A673 (cell line): Measurements from ENCODE around the gene VSTM2L.

Source experiments
- CTCF ChIP-seq: fragments of 300-800, 200-600 bp; sonication (generic); conservative IDR thresholded peaks from 2 replicates; pipeline ENCODE4 v1.5.1; 2017; ENCODE audit warnings: low read depth, mild to moderate bottlenecking, antibody characterized with exemption, low read length, moderate library complexity, mixed read lengths
- EZH2 ChIP-seq: fragments of 200-600 bp; sonication (generic); IDR thresholded peaks from 2 replicates; pipeline ENCODE4 v1.6.1; 2017; ENCODE audit warnings: borderline replicate concordance, low read depth, mild to moderate bottlenecking, mixed read lengths, antibody characterized with exemption, low read length; ENCODE audit not compliant: poor library complexity, severe bottlenecking

GRCh38 chr20:37938181-37938750 is 35.3 kb downstream of the VSTM2L start:
- TF ChIP-seq CTCF (no peak), EZH2 (no peak)
